GM19372 (cell line): ENCODE data around the gene SSTR5.
"Not testable (repeated sequence)": the region's sequence is repeated elsewhere in the genome, so short reads cannot be mapped to it uniquely, and the experiment has no call there.

Experiments used
- ATAC-seq: cut with Tn5 transposase; IDR thresholded peaks from one replicate; pipeline ENCODE4 v1.9.1; 2021; ENCODE audit warnings: mild to moderate bottlenecking, low read depth, moderate library complexity; ENCODE audit not compliant: unreplicated experiment

The SSTR5 gene

GRCh38 chr16:1071561-1072225 lies 854 bp upstream of the SSTR5 start:
- no peak for ATAC-seq

- ATAC-seq: no peak
These were observed 663 bp downstream of the SSTR5 start for GRCh38 chr16:1073262-1073558.

GRCh38 chr16:1073566-1074378 lies 1.2 kb downstream of the SSTR5 start:
- ATAC-seq: no peak

- no peak for ATAC-seq
These were observed 1.8 kb downstream of the SSTR5 start for GRCh38 chr16:1074379-1074649.

GRCh38 chr16:1075546-1075945 lies 3.0 kb downstream of the SSTR5 start:
- ATAC-seq: no peak

GRCh38 chr16:1076801-1077576 lies 4.4 kb downstream of the SSTR5 start:
- ATAC-seq: no peak

- ATAC-seq: no peak
These were observed 5.5 kb downstream of the SSTR5 start for GRCh38 chr16:1077877-1078578.

GRCh38 chr16:1078579-1079021 lies 6.1 kb downstream of the SSTR5 start:
- no peak for ATAC-seq

GRCh38 chr16:1079341-1079740 lies 6.8 kb downstream of the SSTR5 start:
- ATAC-seq: no peak

- no peak for ATAC-seq
These were observed 7.4 kb downstream of the SSTR5 start for GRCh38 chr16:1079786-1080525.

GRCh38 chr16:1080801-1081733 lies 8.5 kb downstream of the SSTR5 start:
- no peak for ATAC-seq

GRCh38 chr16:1081734-1082265 lies 9.3 kb downstream of the SSTR5 start:
- ATAC-seq: no peak

GRCh38 chr16:1082266-1082951 lies 9.9 kb downstream of the SSTR5 start:
- ATAC-seq: no peak

- no peak for ATAC-seq
These were observed 10.6 kb downstream of the SSTR5 start for GRCh38 chr16:1082952-1083675.

- ATAC-seq: no peak
These were observed 12.4 kb downstream of the SSTR5 start for GRCh38 chr16:1084971-1085370.

- not testable (repeated sequence) for ATAC-seq
These were observed 13.9 kb downstream of the SSTR5 start for GRCh38 chr16:1086443-1086842.

- no peak for ATAC-seq
These were observed 16.0 kb downstream of the SSTR5 start for GRCh38 chr16:1088295-1089170.
